HG03378 (cell line): ENCODE measurements around the gene KCNJ6.

Experiments used
- ATAC-seq: cut with Tn5 transposase; IDR thresholded peaks from one replicate; pipeline ENCODE4 v1.9.1; 2021; ENCODE audit warnings: mild to moderate bottlenecking, moderate library complexity; ENCODE audit not compliant: unreplicated experiment

KCNJ6 gene

GRCh38 chr21:37866027-37866426, 50.2 kb downstream of the KCNJ6 start:
- ATAC-seq, result no peak

GRCh38 chr21:37865156-37865555, 51.1 kb downstream of the KCNJ6 start:
- no peak for ATAC-seq

- ATAC-seq, result no peak
These were observed 52.4 kb downstream of the KCNJ6 start for GRCh38 chr21:37863842-37864241.

- ATAC-seq, result no peak
These were observed 53.7 kb downstream of the KCNJ6 start for GRCh38 chr21:37862536-37862935.

- ATAC-seq, result no peak
These were observed 54.7 kb downstream of the KCNJ6 start for GRCh38 chr21:37861561-37861960.

GRCh38 chr21:37860416-37860815, 55.8 kb downstream of the KCNJ6 start:
- no peak for ATAC-seq

- ATAC-seq, result no peak
These were observed 60.3 kb downstream of the KCNJ6 start for GRCh38 chr21:37855647-37856625.

GRCh38 chr21:37855271-37855646, 61.0 kb downstream of the KCNJ6 start:
- ATAC-seq, result no peak

- no peak for ATAC-seq
These were observed 66.7 kb downstream of the KCNJ6 start for GRCh38 chr21:37849506-37850102.

GRCh38 chr21:37848721-37849490, 67.4 kb downstream of the KCNJ6 start:
- no peak for ATAC-seq

GRCh38 chr21:37845535-37845934, 70.7 kb downstream of the KCNJ6 start:
- ATAC-seq, result no peak

GRCh38 chr21:37843191-37843590, 73.1 kb downstream of the KCNJ6 start:
- no peak for ATAC-seq

GRCh38 chr21:37842163-37842919, 73.9 kb downstream of the KCNJ6 start:
- no peak for ATAC-seq

GRCh38 chr21:37837381-37837780, 78.9 kb downstream of the KCNJ6 start:
- no peak for ATAC-seq

- ATAC-seq, result no peak
These were observed 80.8 kb downstream of the KCNJ6 start for GRCh38 chr21:37835481-37835880.

- no peak for ATAC-seq
These were observed 83.0 kb downstream of the KCNJ6 start for GRCh38 chr21:37833301-37833700.

- ATAC-seq, result no peak
These were observed 86.8 kb downstream of the KCNJ6 start for GRCh38 chr21:37829447-37829846.

GRCh38 chr21:37828991-37829390, 87.3 kb downstream of the KCNJ6 start:
- no peak for ATAC-seq

GRCh38 chr21:37828556-37828955, 87.7 kb downstream of the KCNJ6 start:
- ATAC-seq, result no peak

GRCh38 chr21:37827913-37828312, 88.3 kb downstream of the KCNJ6 start:
- ATAC-seq, result no peak
